OCI-LY1 (cell line): ENCODE results near the gene PPIF.

Experiments used
- CTCF ChIP-seq: fragments of 200-600 bp; sonication (generic), shearing (Covaris generic); IDR thresholded peaks from 2 replicates; pipeline ENCODE4 v1.5.1; 2017; ENCODE audit warnings: mild to moderate bottlenecking, antibody characterized with exemption, low read length, moderate library complexity, mixed read lengths
- EZH2 ChIP-seq: fragments of 200-600 bp; sonication (generic), shearing (Covaris generic); IDR thresholded peaks from 2 replicates; pipeline ENCODE4 v1.8.0; 2017; ENCODE audit warnings: borderline replicate concordance, mixed run types, mild to moderate bottlenecking, antibody characterized with exemption, low read length, moderate library complexity, mixed read lengths

GRCh38 chr10:79347226-79347893 is at the start of gene PPIF:
- TF ChIP-seq EZH2 (no peak), CTCF (peak; percentile 82)
